ENCODE data around the gene BDKRB2.

The BDKRB2 gene

DNA sequence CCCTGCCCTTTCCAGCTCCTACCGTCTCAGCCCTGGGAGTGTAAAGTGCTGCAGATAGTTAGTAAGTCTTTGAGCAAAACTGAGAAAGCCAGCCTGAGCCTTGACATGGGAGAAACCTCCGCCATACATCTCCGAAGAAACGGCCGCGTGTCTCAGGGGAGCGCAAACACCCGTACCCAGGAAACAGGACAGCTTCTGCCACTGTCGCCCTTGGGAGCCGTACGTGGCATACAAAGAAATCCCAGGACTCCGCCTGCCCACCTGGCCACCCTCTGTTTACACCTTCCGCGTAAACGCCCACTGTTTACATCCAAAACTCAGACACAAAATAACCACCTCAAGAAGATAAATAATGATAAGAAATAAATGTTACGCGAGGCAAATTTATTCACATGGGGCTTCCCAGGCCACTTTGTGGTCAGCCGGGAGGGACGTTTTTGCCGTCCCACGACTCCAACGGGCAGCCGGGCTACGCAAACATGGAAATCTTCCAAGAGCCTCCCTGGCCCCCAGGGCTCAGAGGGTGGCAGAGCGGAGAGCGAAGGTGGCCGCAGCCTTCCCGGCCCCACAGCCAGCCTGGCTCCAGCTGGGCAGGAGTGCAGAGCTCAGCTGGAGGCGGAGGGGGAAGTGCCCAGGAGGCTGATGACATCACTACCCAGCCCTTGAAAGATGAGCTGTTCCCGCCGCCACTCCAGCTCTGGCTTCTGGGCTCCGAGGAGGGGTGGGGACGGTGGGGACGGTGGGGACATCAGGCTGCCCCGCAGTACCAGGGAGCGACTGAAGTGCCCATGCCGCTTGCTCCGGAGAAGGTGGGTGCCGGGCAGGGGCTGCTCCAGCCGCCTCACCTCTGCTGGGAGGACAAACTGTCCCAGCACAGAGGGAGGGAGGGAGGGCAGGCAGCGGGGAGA lies at the start of gene BDKRB2:
Gene BDKRB2 (plus strand): TSS at position 689 of the 908 bp plus-strand sequence. CDS start 32,269 bp downstream, outside the sequence.
- peak; percentile 68 for DNase-seq

DNA sequence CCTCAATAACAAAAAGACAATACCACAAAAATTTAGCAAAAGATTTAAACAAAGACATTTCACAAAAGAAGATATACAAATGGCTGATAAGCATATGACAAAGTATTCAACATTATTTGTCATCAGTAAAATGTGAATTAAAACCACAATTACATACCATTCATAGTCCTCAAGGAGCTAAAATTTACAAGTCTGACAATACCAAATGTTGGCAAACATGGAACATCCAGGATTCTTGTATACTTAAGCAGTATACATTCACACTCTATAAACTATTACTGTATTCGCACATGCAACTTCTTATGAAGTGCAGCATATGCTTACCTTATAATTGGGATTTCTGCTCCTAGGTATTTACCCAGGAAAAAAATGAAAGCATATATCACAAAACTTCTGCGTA lies 49.7 kb upstream of the BDKRB2 start:
- no peak for DNase-seq

DNA sequence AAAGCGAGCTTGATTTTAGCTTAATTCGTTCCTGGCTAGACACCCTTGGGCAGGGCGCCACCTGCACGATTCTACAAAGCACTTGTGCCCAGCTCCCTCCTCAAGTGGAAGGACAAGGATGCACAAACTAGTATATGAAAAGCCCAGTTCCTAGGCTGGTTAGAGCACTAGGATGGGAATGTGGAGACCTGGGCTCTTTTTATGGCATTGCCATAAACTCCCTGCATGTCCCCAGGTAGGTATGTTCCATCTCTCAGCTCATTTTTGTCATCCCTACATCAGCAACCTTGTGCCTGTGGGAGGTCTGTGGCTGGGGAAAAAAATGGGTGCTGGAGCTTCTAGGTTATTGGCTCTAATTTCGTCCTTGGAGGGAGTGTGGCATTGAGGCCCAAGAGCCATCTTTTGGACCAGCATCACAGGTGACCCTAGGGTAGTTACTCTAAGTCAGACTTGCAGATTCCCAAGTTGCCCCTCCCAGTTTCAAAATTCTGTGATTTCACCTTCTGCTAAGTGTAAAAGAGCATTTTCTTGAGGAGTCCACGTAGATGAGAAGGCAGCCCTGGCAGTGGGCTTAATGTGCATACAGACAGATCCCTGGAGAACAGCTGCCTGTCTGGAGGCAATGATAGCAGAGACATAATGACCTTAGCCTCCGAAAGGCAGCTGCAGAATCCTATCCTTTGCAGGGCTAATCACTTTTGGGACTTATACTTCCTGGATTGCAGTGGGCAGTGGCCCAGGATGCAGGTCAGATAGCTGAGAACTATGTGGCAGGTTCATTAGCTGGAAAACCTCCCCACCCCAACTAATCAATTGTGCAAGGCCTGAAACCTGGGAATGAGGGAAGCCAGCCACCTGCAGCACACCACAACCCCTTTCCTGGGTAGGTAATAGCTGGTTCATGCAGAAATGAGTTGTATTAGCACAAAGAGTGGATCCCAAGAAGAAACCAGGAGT lies 47.6 kb upstream of the BDKRB2 start:
- DNase-seq, result no peak

DNA sequence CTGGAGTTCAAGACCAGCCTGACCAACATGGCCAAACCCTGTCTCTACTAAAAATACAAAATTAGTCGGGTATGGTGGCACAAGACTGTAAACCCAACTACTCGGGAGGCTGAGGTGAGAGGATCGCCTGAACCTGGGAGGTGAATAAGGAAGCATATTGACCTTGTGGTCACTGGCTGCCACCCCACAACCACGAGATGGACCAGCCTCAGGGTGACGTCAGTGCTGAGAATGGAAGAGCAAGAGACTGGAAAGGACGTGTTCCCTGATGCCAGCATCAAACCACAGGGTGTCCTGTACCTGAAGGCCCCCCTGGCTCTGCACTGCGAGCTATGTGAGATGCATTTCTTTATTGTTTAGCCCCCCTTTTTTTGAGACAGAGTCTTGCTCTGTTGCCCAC lies 45.9 kb upstream of the BDKRB2 start:
- no peak for DNase-seq

DNA sequence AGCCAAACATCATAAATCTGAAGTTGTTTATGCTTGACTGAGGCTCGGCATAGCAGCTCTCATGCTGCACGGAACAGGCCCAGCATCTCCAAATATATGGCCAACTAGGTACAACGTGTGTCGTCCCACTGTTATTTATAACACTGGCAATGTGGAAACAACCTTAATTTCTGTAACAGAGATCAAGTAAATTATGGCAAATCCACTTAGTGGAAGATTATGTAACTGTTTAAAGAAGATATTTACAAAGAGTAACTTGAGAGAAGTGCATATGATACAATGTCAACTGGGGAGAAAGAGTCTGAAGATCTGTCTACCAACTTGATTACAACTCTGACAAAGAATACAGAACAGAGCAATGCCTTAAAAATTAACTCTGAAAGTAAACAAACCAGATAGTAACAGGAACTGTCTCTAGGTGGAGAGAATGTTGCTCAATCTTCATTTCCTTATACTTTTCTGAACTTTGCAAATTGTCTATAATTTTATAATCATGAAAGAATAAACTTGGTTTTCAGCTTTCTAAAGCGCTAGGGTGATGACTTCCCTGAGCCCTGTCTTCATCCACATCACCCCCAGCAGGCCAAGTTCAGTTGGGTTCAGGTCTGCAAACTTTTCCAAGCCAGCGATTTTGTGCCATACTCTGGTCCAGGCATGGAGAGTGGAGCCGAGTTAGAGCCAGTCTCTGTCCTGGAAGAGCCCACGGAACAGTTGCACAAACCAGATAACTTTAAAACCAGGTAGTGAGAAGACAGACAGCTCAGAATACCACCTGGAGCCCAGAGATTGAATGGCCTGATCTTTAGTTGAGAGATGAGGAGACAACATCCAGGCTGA lies 44.3 kb upstream of the BDKRB2 start:
- no peak for DNase-seq

DNA sequence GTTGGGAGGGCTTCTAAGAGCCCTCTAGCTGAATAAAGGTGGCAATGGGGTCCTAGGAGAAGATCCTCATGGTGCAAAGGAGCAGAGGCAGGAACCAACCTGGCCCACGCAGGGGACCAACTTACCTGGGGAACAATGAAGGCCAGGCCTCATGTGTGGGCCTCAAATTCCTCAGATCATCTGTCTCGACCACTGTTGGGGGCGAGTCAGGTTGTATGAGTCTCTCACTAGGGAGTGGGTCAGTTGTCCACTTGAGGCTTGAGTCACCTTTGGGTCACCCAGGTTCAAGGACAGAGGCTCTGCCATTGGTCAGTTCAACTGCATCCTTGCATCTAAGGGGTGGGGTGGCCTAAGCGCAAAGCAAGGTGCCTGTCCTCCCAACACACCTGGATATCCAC lies 43.7 kb upstream of the BDKRB2 start:
- no peak for DNase-seq

DNA sequence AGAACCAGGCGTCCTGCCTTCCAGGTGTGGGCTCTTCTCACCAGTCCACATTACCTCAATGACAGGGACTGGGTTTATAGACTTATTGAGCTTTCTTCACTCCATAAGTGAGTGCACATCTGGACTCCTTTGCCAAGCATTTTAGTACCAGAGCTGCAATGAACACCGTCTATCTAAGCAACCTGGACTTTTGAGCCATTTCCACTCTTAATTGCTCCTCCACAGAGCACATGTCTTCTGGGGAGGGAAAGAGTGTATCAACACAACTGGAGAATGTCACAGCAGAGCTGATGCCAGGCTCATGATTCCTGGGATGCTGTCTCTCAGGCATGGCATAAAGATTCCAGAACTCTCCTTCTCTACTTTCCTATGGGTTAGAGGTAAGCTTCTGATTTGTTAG lies 43.0 kb upstream of the BDKRB2 start:
- no peak for DNase-seq

DNA sequence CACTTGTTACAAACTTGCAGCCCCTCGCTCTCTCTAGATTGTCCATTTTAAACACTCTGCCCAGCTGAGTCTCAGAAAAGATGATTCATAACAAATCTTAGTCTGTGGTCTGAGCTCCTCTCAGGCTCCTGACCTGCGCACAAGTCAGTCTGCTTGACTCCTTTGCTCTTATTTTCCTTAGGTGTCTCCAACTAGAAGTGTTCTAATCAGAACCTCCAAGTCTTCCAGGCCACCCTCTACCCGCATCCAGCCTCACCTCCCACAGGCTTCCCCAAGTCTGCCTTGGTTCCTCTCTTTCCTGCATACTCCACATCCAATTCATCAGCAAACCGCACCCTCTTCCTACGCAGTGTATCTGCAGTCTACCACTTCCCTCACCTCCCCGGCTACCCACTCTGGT lies 42.4 kb upstream of the BDKRB2 start:
- no peak for DNase-seq

DNA sequence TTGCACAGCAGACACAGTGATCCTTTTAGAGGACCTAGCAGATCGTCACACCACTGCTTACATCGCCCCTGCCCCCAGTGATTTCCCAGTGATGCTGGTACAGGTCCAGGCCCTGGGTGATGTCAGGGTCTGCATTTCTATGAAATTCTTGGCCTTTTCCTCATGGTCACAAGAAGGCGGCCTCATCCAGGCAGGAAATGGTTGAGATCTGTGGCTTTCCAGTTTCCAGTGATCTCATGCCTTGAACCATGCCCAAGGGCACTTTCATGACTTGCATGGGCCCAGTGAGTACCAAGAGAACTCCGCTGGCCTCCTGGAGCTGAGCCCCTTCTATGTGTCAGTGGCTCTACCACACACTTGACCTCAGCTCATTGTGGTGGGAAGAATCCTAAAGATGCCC lies 41.9 kb upstream of the BDKRB2 start:
- DNase-seq, result no peak

DNA sequence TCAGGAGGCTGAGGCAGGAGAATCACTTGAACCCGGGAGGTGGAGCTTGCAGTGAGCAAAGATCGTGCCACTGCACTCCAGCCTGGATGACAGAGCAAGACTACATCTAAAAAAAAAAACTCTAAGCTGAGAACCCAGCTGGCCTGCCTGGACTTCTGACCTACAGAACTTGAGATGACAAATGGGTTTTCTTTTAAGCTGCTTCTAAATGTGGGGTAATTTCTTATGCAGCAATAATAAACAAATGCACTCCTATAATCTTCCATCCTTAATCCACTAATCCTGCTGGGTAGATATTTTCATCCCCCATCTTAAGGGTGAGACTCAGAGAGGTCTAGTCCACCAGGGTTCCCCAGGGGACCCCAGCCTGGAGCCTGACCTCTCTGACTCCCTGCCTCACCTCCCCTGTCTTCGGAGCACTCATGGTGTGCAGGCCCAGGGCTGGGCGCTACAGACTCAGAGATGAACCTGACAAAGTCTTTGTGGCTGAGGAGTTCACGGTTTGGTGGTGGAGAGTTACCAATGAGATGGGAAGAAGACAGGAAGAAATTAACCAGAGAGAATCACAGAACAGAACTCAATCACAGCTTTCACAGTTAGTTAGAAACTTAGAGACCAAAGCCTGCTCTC lies 39.7 kb upstream of the BDKRB2 start:
- DNase-seq, result no peak

DNA sequence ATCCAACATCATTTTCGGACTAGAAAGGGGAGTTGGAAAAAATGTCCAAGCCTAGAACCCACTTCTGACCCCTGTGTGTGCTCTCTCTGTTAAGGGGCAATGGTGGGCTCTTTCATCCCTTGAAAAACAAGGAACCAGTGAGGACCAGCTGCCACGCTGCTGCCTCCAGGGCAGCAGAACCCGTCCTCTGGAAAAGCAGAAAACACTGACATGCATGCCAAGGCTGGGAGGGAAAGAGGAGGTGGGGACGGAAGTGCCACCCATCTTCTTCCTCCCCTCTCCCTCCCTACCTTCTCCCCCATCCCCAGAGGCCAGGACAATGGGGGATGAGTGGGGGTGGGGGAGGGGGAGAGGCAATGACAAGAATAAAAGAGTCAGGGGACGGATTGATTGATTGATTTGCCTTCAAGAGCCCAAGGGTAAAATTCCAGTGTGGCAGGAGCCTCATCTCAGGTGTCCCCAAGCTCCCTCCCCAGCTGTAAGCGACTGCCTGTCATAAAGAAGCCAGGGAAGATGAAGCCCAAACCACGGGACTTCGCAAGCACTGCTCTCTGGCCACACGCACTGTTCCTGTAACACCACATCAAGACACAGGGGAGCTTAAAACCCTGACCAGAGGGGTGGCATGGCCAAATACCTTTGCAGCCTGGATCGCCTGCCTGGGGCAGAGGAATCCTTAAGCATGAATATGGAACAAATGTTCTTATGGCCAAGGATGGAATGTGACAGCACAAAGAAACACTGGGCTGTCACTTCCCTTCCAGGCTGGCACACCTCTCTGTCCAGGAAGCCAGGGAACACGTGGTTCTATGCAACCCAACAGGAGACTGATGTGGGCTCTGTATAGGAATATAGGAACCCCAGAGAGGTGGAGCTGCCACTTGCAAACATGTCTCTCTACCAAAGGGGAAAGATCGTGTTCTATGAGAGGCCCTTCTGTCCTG lies 38.9 kb upstream of the BDKRB2 start:
- no peak for DNase-seq

DNA sequence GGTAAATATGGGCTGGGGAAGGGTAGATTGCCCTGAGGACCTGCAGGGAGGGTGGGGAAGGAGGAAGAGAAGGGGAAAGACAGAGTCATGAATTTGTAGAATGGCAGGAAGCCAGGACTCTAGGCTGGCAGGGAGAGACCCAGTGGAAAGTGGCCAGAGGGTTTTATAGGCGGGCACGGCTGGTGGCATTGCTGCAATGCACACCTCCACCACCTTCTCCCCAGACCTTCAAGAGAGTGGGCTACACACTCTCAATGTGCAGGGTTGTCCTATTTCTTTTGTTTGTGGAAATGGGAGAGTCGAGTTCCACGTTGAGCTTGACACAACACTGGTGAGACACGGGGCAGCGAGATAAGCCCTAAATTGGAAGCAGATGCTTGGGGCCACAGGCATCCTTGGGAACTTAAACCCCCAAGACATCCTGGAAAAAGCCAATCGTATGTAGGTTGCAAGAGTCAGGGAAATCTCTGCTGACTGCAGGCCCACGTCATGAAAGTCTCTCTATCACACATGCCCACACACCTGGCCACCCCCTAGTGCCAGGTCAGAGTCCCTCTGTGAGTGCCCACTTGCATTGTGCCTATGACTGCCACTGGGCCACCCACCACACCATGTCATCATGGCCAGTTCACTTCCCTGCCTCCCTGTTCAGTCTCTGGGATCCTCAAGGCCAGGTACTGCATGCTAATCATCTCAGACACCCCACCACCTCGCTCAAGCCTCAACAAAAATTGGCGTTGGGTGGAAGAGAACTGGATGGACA lies 38.0 kb upstream of the BDKRB2 start:
- no peak for DNase-seq

DNA sequence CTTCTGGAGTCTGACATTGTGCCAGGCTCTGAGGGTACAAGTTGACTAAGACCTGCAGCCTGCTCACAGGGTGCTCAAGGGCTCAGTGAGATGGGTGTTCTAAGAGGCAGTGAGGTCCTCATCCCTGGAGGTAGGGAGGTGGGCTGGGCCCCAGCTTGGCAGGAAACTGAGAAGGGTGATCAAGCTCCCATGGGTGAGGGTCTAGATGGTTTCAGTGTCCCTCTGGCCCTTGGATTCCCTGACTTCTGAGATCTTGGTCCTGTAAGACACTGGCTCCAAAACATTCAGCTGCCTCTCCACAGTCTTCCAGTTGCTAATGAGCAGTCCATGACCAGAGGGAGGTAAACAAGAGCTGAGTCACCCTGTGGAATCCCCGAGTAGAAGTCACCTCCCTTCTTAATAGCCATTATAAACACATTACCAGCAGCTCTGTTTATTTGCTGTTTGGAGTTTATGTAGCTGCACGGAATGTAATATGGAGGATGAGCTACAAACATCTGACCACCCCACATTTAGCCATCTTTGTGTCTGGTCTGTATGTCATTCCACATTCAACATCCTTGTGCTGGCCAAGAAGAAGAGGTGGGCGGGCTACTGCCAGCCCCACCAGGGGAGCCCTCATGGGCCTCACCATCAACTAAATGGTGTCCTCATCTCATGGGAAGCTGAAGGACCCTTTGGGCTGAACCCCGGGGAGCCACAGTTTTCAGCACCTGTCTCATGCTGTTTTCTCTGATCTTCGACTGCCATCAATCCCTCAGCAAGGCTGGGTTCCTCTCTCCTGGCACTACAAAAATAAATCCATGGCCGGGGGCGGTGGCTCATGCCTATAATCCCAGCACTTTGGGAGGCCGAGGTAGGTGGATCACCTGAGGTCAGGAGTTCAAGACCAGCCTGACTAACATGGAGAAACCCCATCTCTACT lies 37.2 kb upstream of the BDKRB2 start:
- DNase-seq, result no peak

DNA sequence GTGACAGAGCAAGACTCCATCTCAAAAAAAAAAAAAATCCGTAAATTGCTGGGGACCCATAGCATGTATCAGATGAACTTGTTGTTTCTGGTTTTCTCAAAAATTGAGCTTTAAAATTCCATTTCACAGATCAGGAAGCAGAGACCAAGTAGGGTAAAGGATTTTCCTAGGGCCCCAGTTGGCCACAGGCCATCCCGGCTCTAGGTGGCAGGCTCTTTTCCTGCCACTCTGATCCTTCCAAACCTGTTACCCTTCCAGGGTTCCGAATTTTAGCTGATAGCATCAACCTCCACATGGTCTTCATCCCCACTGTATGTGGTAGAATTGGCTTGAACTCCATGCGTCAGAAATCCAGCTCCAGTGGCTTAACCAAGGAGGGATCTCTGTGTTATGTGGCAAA lies 36.1 kb upstream of the BDKRB2 start:
- no peak for DNase-seq

DNA sequence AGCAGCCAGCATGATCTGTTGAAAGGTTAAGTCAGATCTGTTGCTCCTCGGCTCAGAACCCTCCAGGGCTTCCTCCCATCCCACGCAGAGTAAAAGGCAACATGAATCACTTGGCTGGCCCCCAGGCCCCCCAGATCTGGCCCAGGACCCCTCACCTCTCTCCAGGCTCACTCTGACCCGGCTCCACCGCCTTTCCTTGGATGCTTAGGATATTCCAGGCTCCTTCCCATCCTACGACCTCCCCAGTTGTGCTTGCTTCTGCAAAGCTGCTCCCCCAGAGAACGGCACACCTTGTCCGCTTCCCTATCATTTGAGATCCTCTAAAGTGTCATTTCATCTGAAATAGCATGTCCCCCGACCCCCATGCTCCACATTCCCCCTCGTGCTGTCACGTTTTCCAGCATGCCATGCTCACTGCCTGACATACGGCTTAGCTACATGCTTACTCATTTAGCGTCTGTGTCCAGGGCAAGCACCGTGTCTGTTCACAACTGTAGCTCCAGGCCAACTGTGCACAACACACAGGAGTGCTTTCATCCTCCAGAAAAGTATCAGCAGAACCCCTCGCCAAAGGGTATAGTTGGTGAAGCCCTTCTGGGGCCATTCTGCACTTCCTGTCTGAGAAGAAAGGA lies 33.6 kb upstream of the BDKRB2 start:
- no peak for DNase-seq

DNA sequence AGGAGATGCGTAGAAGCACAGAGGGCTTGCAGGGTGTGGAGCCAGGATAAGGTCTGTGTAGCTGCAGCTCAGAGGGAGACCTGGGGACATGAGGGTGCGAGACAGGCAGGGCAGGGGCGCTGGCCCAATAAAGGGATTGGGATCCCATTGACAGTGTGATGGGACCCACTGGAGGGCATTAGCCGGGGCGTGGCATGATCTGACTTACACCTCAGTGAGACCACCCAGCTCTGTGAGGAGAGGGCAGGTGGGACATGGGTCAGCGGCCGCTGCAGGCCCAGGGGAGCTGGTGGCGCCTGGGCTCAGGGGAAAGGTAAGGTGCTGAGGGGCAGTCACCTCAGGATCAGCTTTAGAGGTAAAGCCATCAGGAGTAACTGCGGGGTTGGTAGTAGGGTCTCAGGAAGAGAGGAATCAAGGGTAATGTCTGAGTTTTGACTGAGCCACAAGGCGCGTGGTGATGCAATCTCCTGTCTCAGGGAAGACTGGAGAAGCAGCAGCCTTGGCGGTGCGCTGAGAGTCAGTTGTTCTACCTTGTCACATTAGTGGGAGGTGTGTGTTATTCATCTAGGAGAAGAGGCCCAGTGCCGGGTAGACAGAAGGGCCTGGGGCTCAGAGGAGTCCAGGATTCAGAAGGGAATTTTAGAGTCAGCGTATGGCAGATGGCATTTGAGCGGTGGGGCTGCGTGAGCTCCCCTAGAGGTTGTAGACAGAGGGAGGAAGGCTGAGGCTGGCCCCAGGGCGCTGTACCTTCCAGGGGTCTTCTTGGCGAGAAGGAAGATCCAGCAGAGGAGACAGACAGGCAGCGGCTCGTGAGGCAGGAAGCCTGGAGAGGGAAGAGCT lies 30.8 kb upstream of the BDKRB2 start:
- DNase-seq, result no peak

DNA sequence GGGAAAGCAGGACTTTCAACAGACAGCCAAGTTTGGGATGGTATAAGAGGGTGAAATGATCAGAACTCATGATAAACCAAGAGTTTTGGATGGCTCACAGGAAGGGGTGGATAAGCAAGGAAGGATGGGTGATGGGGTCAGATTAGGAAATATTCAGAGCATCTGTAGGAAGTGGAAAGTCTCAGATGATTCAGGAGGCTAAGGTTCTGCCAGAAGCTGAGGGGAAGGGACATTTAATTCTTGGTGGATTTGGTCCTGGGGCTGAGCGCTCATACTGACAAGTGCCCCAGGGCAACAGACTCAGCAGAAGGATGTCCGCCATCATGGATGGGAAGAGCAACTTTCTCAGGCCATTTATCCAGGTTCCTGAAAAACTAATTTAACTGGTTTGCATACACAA lies 28.4 kb upstream of the BDKRB2 start:
- DNase-seq, result no peak

DNA sequence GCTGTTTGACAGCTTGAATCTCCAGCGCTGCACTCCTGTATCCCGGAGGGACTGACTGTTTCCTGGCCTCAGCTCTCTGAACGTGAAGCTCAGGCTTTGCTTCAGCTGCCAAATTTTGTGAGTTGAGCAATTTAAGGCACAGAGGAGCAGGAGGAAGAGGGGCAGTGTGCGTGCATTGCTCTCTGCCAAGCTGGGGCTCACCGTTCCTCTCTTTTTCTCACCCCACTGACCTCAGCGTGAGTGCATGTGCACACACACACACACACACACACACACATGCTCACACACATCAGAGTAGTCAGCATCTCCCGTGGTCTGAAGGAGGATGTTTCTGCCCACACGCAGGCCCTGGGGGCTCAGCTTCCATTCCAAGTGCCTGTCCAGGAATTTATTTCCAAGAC lies 27.8 kb upstream of the BDKRB2 start:
- DNase-seq, result no peak
